C4-2B (cell line): ENCODE results near the gene PPHLN1.

Source experiments
- ZFX ChIP-seq: fragments of 450-650 bp; IDR thresholded peaks from 2 replicates; pipeline ENCODE4 v1.6.1; 2017
- TF ChIP-seq, protein P1 (sequence below): fragments of 450-650 bp; conservative IDR thresholded peaks from 2 replicates; pipeline ENCODE4 v1.5.1; 2017; ENCODE audit warnings: mild to moderate bottlenecking

DNA sequence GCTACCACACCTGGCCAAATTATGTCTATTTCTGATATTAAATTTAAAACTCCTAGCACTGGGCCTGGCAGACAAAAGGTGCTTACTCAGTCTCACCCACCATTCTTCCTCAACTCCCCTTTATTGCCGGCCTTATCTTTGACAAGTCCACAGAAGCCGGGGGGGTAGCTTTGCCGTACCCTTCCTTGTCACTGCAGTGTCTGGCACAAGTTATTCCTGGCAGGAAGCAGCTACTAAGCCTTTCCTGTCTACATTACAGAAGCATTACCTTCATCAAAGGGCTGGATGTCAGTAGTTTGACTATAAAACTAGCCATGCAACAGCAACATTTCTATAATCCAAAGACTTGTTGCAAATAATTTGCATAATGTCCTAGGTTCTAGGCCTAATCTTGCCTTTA is 136.5 kb downstream of the PPHLN1 start:
- TF ChIP-seq, protein P1, sequence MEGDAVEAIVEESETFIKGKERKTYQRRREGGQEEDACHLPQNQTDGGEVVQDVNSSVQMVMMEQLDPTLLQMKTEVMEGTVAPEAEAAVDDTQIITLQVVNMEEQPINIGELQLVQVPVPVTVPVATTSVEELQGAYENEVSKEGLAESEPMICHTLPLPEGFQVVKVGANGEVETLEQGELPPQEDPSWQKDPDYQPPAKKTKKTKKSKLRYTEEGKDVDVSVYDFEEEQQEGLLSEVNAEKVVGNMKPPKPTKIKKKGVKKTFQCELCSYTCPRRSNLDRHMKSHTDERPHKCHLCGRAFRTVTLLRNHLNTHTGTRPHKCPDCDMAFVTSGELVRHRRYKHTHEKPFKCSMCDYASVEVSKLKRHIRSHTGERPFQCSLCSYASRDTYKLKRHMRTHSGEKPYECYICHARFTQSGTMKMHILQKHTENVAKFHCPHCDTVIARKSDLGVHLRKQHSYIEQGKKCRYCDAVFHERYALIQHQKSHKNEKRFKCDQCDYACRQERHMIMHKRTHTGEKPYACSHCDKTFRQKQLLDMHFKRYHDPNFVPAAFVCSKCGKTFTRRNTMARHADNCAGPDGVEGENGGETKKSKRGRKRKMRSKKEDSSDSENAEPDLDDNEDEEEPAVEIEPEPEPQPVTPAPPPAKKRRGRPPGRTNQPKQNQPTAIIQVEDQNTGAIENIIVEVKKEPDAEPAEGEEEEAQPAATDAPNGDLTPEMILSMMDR: no peak
- no peak for TF ChIP-seq ZFX
